K562 (cell line): ENCODE measurements around the gene CEACAM20. TPM values are rescaled to one million over a fixed set of nuclear protein-coding genes. Genes with fewer than 3 reads are reported as not detected.
A peak's percentile ranks its signal among the peaks of the same experiment; 100 is the strongest.
"Not testable (repeated sequence)": the region's sequence is repeated elsewhere in the genome, so short reads cannot be mapped to it uniquely, and the experiment has no call there.

Experiments used
- ATAC-seq: fragments of 200-7000 bp; cut with Tn5 transposase; 3 replicates; pipeline ENCODE4 v1.9.1; 2020; ENCODE audit warnings: moderate library complexity
- BruUV-seq: library from RNA; stranded (reverse); fragments of 400-500 nt; replicated peaks from 2 replicates; lab custom pipeline; 2021; lab: Mats Ljungman, UMichigan
- CTCF ChIA-PET: fragments of 300-600 bp; formaldehyde crosslinking; extraction: SDS; loops from one replicate; lab custom pipeline; 2021; ENCODE audit warnings: low intra/inter-chr PET ratio; lab: Yijun Ruan, JAX
- POLR2A ChIA-PET: fragments of 300-600, 350-650 bp; sonication (Branson Sonifier 250); formaldehyde crosslinking; extraction: SDS; loops from one replicate; lab custom pipeline; 2021; ENCODE audit warnings: antibody characterized with exemption, inconsistent platforms; lab: Yijun Ruan, JAX
- DNase-seq, 4 experiments: peaks; one replicate each; pipeline versions ENCODE4 v3.0.0 to v3.0.0-alpha.2; 2011 to 2018; ENCODE audit warnings: low spot score in 3 of 4, mixed read lengths in 3 of 4; ENCODE audit errors: extremely low read depth in 1 of 4
- FAIRE-seq: peaks from 2 replicates; lab custom pipeline; 2011; peaks lifted over from hg19 to GRCh38; lab: Jason Lieb, UNC
- H2AFZ ChIP-seq: 2 replicates; pipeline ENCODE4 v1.6.0; 2011; ENCODE audit warnings: low read depth, low read length, control low read depth, inconsistent platforms
- H3K27ac ChIP-seq: fragments of 200-600 bp; 3 replicates; pipeline ENCODE4 v1.8.0; 2011; ENCODE audit warnings: low read depth, mild to moderate bottlenecking, control low read depth, inconsistent platforms, low read length, moderate library complexity, mixed read lengths; ENCODE audit errors: extremely low read depth
- H3K27me3 ChIP-seq, 2 experiments: fragments of 300-600 bp in 1 of 2; 2 replicates in 1 of 2; 3 replicates in 1 of 2; pipeline versions ENCODE4 v1.6.0 to v1.8.0; 2011; ENCODE audit warnings: inconsistent platforms in 2 of 2, low read length in 2 of 2, mild to moderate bottlenecking in 1 of 2, mixed read lengths in 1 of 2, moderate library complexity in 1 of 2; ENCODE audit not compliant: control insufficient read depth in 2 of 2, insufficient read depth in 2 of 2
- H3K36me3 ChIP-seq: fragments of 300-600 bp; 3 replicates; pipeline ENCODE4 v1.8.0; 2011; ENCODE audit warnings: mild to moderate bottlenecking, low read length, inconsistent platforms; ENCODE audit not compliant: control insufficient read depth, insufficient read depth
- H3K4me1 ChIP-seq, 2 experiments: fragments of 200-600 bp in 1 of 2; replicated peaks in 1 of 2; 2 replicates in 1 of 2; 3 replicates in 1 of 2; pipeline versions ENCODE4 v1.5.1 to v1.8.0; 2011; ENCODE audit warnings: inconsistent platforms in 2 of 2, low read length in 2 of 2, mild to moderate bottlenecking in 1 of 2, mixed read lengths in 1 of 2, moderate library complexity in 1 of 2; ENCODE audit not compliant: control insufficient read depth in 2 of 2, insufficient read depth in 2 of 2
- H3K4me2 ChIP-seq: 2 replicates; pipeline ENCODE4 v1.6.1; 2011; ENCODE audit warnings: low read length, control low read depth, inconsistent platforms, mixed read lengths; ENCODE audit not compliant: insufficient read depth
- H3K4me3 ChIP-seq: fragments of 200-600 bp; sonication (generic), shearing (Covaris generic); 2 replicates; pipeline ENCODE4 v1.5.1; 2016; ENCODE audit warnings: control low read depth, inconsistent platforms
- H3K79me2 ChIP-seq: fragments of 200-600 bp; 3 replicates; pipeline ENCODE4 v1.8.0; 2011; ENCODE audit warnings: low read length, inconsistent platforms; ENCODE audit not compliant: control insufficient read depth, insufficient read depth
- H3K9ac ChIP-seq, 2 experiments: 2 replicates each; pipeline versions ENCODE4 v1.6.0 to v1.6.1; 2011; ENCODE audit warnings: low read depth in 2 of 2, low read length in 2 of 2, control low read depth in 1 of 2, inconsistent platforms in 1 of 2, mild to moderate bottlenecking in 1 of 2, mixed read lengths in 1 of 2; ENCODE audit not compliant: insufficient read depth in 1 of 2
- H3K9me1 ChIP-seq: one replicate; pipeline ENCODE4 v1.6.0; 2011; ENCODE audit warnings: inconsistent platforms, mild to moderate bottlenecking, low read length, moderate library complexity; ENCODE audit not compliant: control insufficient read depth, insufficient read depth
- H3K9me3 ChIP-seq: replicated peaks from 2 replicates; pipeline ENCODE4 v1.5.1; 2011; ENCODE audit warnings: low read depth, low read length, inconsistent platforms; ENCODE audit not compliant: control insufficient read depth, insufficient read depth
- H4K20me1 ChIP-seq: replicated peaks from 2 replicates; pipeline ENCODE4 v1.6.1; 2011; ENCODE audit warnings: low read length, inconsistent platforms, mixed read lengths; ENCODE audit not compliant: control insufficient read depth, insufficient read depth
- BCL6 ChIP-seq: fragments of 250-450 bp; sonication (Bioruptor Pico); IDR thresholded peaks from 2 replicates; pipeline ENCODE4 v1.4.0; 2020
- CAMTA2 ChIP-seq: fragments of 250-450 bp; sonication (Bioruptor Pico); conservative IDR thresholded peaks from 2 replicates; pipeline ENCODE4 v1.5.1; 2022
- GABPB2 ChIP-seq: fragments of 250-450 bp; sonication (Bioruptor Pico); conservative IDR thresholded peaks from 2 replicates; pipeline ENCODE4 v1.5.1; 2021; ENCODE audit warnings: mild to moderate bottlenecking
- HOXB6 ChIP-seq: fragments of 250-450 bp; sonication (Bioruptor Pico); IDR thresholded peaks from 2 replicates; pipeline ENCODE4 v1.5.1; 2022; ENCODE audit warnings: mild to moderate bottlenecking, borderline replicate concordance
- KDM2B ChIP-seq: fragments of 250-450 bp; sonication (Bioruptor Pico); IDR thresholded peaks from 2 replicates; pipeline ENCODE4 v1.8.0; 2021; ENCODE audit warnings: mild to moderate bottlenecking, moderate library complexity
- PHTF2 ChIP-seq: fragments of 250-450 bp; sonication (Bioruptor Pico); IDR thresholded peaks from 2 replicates; pipeline ENCODE4 v1.5.0; 2021; ENCODE audit warnings: mild to moderate bottlenecking
- PPARD ChIP-seq: fragments of 250-450 bp; sonication (Bioruptor Pico); IDR thresholded peaks from 2 replicates; pipeline ENCODE4 v1.8.0; 2022; ENCODE audit warnings: inconsistent platforms, mild to moderate bottlenecking, moderate library complexity
- TCF15 ChIP-seq: fragments of 250-450 bp; sonication (Bioruptor Pico); IDR thresholded peaks from 2 replicates; pipeline ENCODE4 v1.8.0; 2022; ENCODE audit warnings: moderate library complexity, mild to moderate bottlenecking, inconsistent platforms
- ZBTB11 ChIP-seq, 3 experiments: fragments of 200-800 bp in 1 of 3; fragments of 250-450 bp in 1 of 3; fragments of 450-650 bp in 1 of 3; sonication (Bioruptor Pico) in 1 of 3; sonication (Bioruptor generic) in 1 of 3; formaldehyde crosslinking in 1 of 3; IDR thresholded peaks; 2 replicates each; pipeline versions ENCODE4 v1.6.1 to v1.8.0; 2016 to 2022; ENCODE audit warnings: mild to moderate bottlenecking in 2 of 3, missing genetic modification characterization in 2 of 3, missing compliant biosample characterization in 1 of 3, moderate library complexity in 1 of 3
- ZKSCAN3 ChIP-seq: fragments of 250-450 bp; sonication (Bioruptor Pico); IDR thresholded peaks from 2 replicates; pipeline ENCODE4 v1.4.0; 2020
- ZNF140 ChIP-seq: fragments of 250-450 bp; sonication (Bioruptor Pico); IDR thresholded peaks from 2 replicates; pipeline ENCODE4 v1.8.0; 2021; ENCODE audit warnings: moderate library complexity, mild to moderate bottlenecking, inconsistent platforms
- ZNF354B ChIP-seq: fragments of 250-450 bp; sonication (Bioruptor Pico); IDR thresholded peaks from 2 replicates; pipeline ENCODE4 v1.4.0; 2020
- ZNF583 ChIP-seq: fragments of 250-450 bp; sonication (Bioruptor Pico); IDR thresholded peaks from 2 replicates; pipeline ENCODE4 v1.4.0; 2020
- WGBS: fragments of 100-300 bp; shearing (Covaris generic); methylation state at CpG from one replicate; pipeline ENCODE4 v1.1.6; 2016; ENCODE audit warnings: low coverage, mixed read lengths; ENCODE audit not compliant: insufficient coverage; ENCODE audit errors: missing lambda C conversion rate; 5-methylcytosine and 5-hydroxymethylcytosine counted together
- in situ Hi-C: fragments of 300-500 bp; cut with MboI; formaldehyde crosslinking; loops from 4 replicates; pipeline ENCODE4 v1.15.0; 2018; ENCODE audit warnings: inconsistent platforms, mixed read lengths
- intact Hi-C: fragments of 100-400 bp; cut with micrococcal nuclease; formaldehyde crosslinking; loops from 2 replicates; pipeline ENCODE4 v1.14.2; 2022
- polyA plus RNA-seq, 8 experiments: library from polyadenylated mRNA; depleted of rRNA in 4 of 8; stranded (reverse) in 5 of 8; unstranded in 3 of 8; fragments of >200 nt; fragmentation: Nextera tagmentation in 2 of 8; fragmentation: Illumina TruSeq in 1 of 8; extraction: Ambion mirVana in 2 of 8; extraction: Trizol in 1 of 8; gene quantifications; 2 replicates each; pipeline versions ENCODE4 v1.2.1 to v1.2.3, GENCODE V29; 2011 to 2014; ENCODE audit warnings: inconsistent platforms in 1 of 8, missing spikeins in 1 of 8
- total RNA-seq, 7 experiments: library from RNA; depleted of rRNA in 6 of 7; stranded (reverse); fragments of >200 nt in 6 of 7; fragmentation: Illumina TruSeq in 2 of 7; extraction: Trizol in 2 of 7; gene quantifications; 2 replicates each; pipeline versions ENCODE4 v1.2.1 to v1.2.3, GENCODE V29; 2011 to 2021; ENCODE audit warnings: low replicate concordance in 1 of 7
- TF ChIP-seq, protein P1 (sequence below): fragments of 250-450 bp; sonication (Bioruptor Pico); IDR thresholded peaks from 2 replicates; pipeline ENCODE4 v1.8.0; 2021; ENCODE audit warnings: moderate library complexity, mild to moderate bottlenecking, inconsistent platforms
- TF ChIP-seq, protein P2 (sequence below): fragments of 250-450 bp; sonication (Bioruptor Pico); IDR thresholded peaks from 2 replicates; pipeline ENCODE4 v1.5.0; 2020; ENCODE audit warnings: mild to moderate bottlenecking
- TF ChIP-seq, protein P3 (sequence below), 2 experiments: fragments of 250-450 bp in 1 of 2; fragments of 450-650 bp in 1 of 2; sonication (Bioruptor Pico) in 1 of 2; IDR thresholded peaks; 2 replicates each; pipeline versions ENCODE4 v1.6.1 to v1.8.0; 2016 to 2021; ENCODE audit warnings: mild to moderate bottlenecking in 2 of 2, moderate library complexity in 2 of 2, missing compliant biosample characterization in 1 of 2, missing genetic modification characterization in 1 of 2

Gene CEACAM20
- total and polyA plus RNA-seq, 9 of the 15 experiments (the other 6 are each of a cell fraction or from before 2014, with no cell fraction given): not detected

DNA sequence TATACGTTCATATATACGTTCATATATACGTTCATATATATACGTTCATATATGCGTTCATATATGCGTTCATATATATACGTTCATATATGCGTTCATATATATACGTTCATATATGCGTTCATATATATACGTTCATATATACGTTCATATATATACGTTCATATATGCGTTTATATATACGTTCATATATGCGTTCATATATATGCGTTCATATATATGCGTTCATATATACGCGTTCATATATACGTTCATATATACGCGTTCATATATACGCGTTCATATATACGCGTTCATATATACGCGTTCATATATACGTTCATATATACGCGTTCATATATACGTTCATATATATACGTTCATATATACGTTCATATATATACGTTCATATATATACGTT lies 21.5 kb upstream of the CEACAM20 start:
- H3K9me1 ChIP-seq, H3K79me2 ChIP-seq, H3K4me2 ChIP-seq, H3K9me3 ChIP-seq, H3K27me3 ChIP-seq, H3K27ac ChIP-seq, H3K9ac ChIP-seq, FAIRE-seq, in situ Hi-C loops, H3K4me3 ChIP-seq, H4K20me1 ChIP-seq, BruUV-seq, DNase-seq, intact Hi-C loops, POLR2A ChIA-PET, H2AFZ ChIP-seq, ATAC-seq, CTCF ChIA-PET, H3K36me3 ChIP-seq: not testable (repeated sequence)
- H3K4me1 ChIP-seq: peaks cover 9 to 15% of the 10 kb centered on the region in 2 experiments; a peak in 4 of 5 replicates
- WGBS: 97% methylated on average over 37 of the region's 37 CpGs
- TF ChIP-seq HOXB6 (peak; percentile 99), KDM2B (CRISPR knock-in tag) (peak; percentile 44; the same call in 1 of the 2 replicates), GABPB2 (peak; percentile 99), CAMTA2 (CRISPR knock-in tag) (peak; percentile 96), PHTF2 (peak; percentile 83), ZNF140 (CRISPR knock-in tag) (peak; percentile 98), ZKSCAN3 (CRISPR knock-in tag) (peak; percentile 66; the same call in 1 of the 2 replicates), ZBTB11 (CRISPR knock-in tag; IDR thresholded peaks at IDR 0.05) (peak in 1 of 3 experiments; percentile 82; a peak in 2 of 6 replicates), ZNF583 (CRISPR knock-in tag) (peak; percentile 66; the same call in 1 of the 2 replicates), TCF15 (CRISPR knock-in tag) (peak; percentile 97), BCL6 (CRISPR knock-in tag) (0 out of 2 replicates have a peak, but pooled peaks have one; percentile 27), ZNF354B (CRISPR knock-in tag) (peak; percentile 42; the same call in 1 of the 2 replicates), PPARD (peak; percentile 98)
- TF ChIP-seq, protein P1, sequence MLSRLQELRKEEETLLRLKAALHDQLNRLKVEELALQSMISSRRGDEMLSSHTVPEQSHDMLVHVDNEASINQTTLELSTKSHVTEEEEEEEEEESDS (CRISPR knock-in tag): peak; percentile 64; the same call in 1 of the 2 replicates
- TF ChIP-seq, protein P2, sequence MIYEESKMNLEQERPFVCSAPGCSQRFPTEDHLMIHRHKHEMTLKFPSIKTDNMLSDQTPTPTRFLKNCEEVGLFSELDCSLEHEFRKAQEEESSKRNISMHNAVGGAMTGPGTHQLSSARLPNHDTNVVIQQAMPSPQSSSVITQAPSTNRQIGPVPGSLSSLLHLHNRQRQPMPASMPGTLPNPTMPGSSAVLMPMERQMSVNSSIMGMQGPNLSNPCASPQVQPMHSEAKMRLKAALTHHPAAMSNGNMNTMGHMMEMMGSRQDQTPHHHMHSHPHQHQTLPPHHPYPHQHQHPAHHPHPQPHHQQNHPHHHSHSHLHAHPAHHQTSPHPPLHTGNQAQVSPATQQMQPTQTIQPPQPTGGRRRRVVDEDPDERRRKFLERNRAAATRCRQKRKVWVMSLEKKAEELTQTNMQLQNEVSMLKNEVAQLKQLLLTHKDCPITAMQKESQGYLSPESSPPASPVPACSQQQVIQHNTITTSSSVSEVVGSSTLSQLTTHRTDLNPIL (CRISPR knock-in tag): peak; percentile 91
- TF ChIP-seq, protein P3, sequence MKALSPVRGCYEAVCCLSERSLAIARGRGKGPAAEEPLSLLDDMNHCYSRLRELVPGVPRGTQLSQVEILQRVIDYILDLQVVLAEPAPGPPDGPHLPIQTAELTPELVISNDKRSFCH (CRISPR knock-in tag; IDR thresholded peaks at IDR 0.05): peak; percentile 85
- TF ChIP-seq, protein P3 (tag; IDR thresholded peaks at IDR 0.05): peak; percentile 71
